Activated CD4-positive, alpha-beta T cell treated with anti-CD3 and anti-CD28 coated beads, Interleukin-10, Interleukin-2, amounts not matched to agents 100 ng/mL and 50 ng/mL, durations not matched to agents 16 hours and 8 hours (primary cell): ENCODE measurements around the gene PLEKHO2.

ENCODE experiments used
- DNase-seq: peaks from one replicate; pipeline ENCODE4 v3.0.0-alpha.2; 2020

PLEKHO2 gene

GRCh38 chr15:64828985-64829384 is 12.7 kb upstream of the PLEKHO2 start:
- no peak for DNase-seq

- no peak for DNase-seq
Measured at GRCh38 chr15:64833690-64834089, 8.0 kb upstream of the PLEKHO2 start.

- no peak for DNase-seq
Measured at GRCh38 chr15:64836023-64836536, 5.6 kb upstream of the PLEKHO2 start.

GRCh38 chr15:64837502-64837901 is 4.2 kb upstream of the PLEKHO2 start:
- DNase-seq: peak; percentile 60

GRCh38 chr15:64841060-64841343 is 713 bp upstream of the PLEKHO2 start:
- DNase-seq: no peak

- DNase-seq: no peak
Measured at GRCh38 chr15:64842096-64842939, 603 bp downstream of the PLEKHO2 start.

GRCh38 chr15:64842986-64843561 is 1.4 kb downstream of the PLEKHO2 start:
- peak; percentile 39 for DNase-seq

GRCh38 chr15:64843991-64844390 is 2.3 kb downstream of the PLEKHO2 start:
- no peak for DNase-seq

- peak; percentile 63 for DNase-seq
Measured at GRCh38 chr15:64844576-64845145, 2.9 kb downstream of the PLEKHO2 start.

GRCh38 chr15:64845183-64845611 is 3.5 kb downstream of the PLEKHO2 start:
- no peak for DNase-seq

- no peak for DNase-seq
Measured at GRCh38 chr15:64845831-64846595, 4.3 kb downstream of the PLEKHO2 start.

- no peak for DNase-seq
Measured at GRCh38 chr15:64847016-64847415, 5.3 kb downstream of the PLEKHO2 start.

- no peak for DNase-seq
Measured at GRCh38 chr15:64847448-64847847, 5.7 kb downstream of the PLEKHO2 start.

GRCh38 chr15:64847876-64848716 is 6.4 kb downstream of the PLEKHO2 start:
- no peak for DNase-seq

- no peak for DNase-seq
Measured at GRCh38 chr15:64850778-64851502, 9.2 kb downstream of the PLEKHO2 start.

GRCh38 chr15:64851503-64851840 is 9.8 kb downstream of the PLEKHO2 start:
- DNase-seq: no peak

- DNase-seq: no peak
Measured at GRCh38 chr15:64854041-64854440, 12.3 kb downstream of the PLEKHO2 start.

GRCh38 chr15:64854526-64854925 is 12.8 kb downstream of the PLEKHO2 start:
- DNase-seq: no peak

GRCh38 chr15:64855205-64855975 is 13.7 kb downstream of the PLEKHO2 start:
- no peak for DNase-seq

GRCh38 chr15:64856429-64857145 is 14.9 kb downstream of the PLEKHO2 start:
- no peak for DNase-seq
